GM12872 (cell line): ENCODE data around the gene SIK3.

Source experiments
- TF ChIP-seq, protein P1 (sequence below): IDR thresholded peaks from 3 replicates; pipeline ENCODE4 v1.5.1; 2011; ENCODE audit warnings: low read depth, mild to moderate bottlenecking, low read length, moderate library complexity; ENCODE audit not compliant: insufficient read depth

SIK3 gene

GRCh38 chr11:117096201-117096991, 1.8 kb downstream of the SIK3 start:
- TF ChIP-seq, protein P1, sequence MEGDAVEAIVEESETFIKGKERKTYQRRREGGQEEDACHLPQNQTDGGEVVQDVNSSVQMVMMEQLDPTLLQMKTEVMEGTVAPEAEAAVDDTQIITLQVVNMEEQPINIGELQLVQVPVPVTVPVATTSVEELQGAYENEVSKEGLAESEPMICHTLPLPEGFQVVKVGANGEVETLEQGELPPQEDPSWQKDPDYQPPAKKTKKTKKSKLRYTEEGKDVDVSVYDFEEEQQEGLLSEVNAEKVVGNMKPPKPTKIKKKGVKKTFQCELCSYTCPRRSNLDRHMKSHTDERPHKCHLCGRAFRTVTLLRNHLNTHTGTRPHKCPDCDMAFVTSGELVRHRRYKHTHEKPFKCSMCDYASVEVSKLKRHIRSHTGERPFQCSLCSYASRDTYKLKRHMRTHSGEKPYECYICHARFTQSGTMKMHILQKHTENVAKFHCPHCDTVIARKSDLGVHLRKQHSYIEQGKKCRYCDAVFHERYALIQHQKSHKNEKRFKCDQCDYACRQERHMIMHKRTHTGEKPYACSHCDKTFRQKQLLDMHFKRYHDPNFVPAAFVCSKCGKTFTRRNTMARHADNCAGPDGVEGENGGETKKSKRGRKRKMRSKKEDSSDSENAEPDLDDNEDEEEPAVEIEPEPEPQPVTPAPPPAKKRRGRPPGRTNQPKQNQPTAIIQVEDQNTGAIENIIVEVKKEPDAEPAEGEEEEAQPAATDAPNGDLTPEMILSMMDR = no peak

DNA sequence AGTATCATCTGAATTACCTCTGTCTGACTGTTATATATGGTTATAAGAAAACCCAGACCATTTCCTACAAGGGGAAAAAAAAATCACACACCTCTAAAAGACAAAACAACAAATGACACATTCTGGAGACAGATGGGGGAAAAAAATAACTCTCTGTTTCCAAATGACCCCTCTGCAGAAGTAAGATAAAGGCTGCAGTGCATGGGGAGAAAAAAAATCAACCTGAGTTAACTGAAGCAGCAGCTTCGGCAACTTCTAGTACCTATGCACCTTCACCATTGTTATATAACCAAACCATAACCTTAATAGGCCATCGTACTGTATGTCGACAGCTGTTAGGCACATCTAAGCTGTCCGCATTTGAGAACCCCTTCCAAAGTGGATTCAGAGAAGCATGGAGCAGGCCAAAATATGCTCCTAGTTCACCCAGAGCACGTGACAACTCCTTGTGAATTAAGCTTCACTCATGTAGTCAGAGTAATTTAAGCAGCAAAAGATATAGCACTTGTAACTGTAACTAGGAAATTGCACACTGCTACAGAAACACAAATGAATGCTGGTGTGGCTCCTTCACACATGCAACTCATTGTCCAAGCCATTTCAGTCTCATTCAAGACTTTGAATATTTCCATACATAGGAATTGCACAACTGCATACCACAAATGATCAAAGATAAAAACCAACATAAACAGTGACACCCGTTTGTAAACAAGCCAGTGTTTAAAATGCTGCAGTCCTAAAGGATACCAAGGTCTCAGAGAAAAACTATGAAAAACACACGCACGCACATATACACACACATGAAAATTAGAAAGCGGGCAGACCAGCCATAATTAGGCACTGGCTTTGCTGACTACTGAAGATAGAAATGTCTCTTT, 2.7 kb downstream of the SIK3 start:
- TF ChIP-seq, protein P1 = no peak

DNA sequence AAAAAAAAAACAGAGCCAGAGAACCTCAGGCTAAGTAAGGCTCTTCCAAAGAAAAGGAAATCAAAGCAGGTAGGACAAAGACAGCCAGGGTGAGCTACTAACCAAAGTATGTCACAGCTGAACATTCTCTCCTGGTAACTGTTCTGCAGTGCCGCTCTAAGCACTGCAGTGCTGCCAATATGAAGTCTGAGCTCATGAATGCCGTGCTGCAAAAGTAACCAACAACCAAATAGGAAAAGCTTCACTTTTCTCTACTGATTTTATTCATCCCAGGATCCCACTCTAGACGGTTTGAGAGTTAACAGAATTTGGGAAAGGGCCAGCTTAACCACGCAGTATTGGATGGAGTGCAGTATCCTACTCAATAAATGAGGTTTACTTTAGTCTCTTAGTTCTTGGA, 3.5 kb downstream of the SIK3 start:
- TF ChIP-seq, protein P1 = no peak

GRCh38 chr11:117092951-117093590, 5.2 kb downstream of the SIK3 start:
- TF ChIP-seq, protein P1 = no peak

- TF ChIP-seq, protein P1 = no peak
Observed at GRCh38 chr11:117091753-117092477, 6.3 kb downstream of the SIK3 start.

DNA sequence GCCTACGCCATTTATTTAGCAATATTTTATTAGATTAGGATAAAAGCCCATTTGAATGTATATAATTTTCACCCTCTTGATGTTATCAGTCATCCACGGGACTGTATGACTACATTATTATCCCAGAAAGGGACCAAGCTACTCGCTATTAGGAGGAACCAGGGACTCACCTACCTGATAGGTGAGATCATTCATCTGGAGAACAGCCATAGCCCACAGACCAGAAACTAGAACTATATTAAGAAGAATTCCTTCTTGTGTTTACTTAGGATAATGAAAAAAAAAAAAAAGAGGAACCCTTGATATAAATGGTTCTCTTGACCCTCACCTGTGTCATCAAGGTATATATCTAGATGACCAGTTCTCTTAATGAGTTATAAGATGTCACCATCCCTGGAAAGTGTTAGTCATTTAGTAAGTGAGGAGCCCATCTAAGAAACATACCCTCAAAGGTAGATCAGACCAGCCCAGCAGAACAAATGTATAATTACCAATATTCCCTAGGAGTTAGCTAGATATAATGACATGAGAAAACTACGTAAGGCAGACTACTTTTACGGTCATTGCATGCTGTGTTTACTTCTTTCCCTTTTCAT, 8.0 kb downstream of the SIK3 start:
- TF ChIP-seq, protein P1 = no peak
